OCI-LY7 (cell line): ENCODE measurements around the gene KLHL1. TPM values are rescaled to one million over a fixed set of nuclear protein-coding genes. Genes with fewer than 3 reads are reported as not detected.

ENCODE experiments used
- BruUV-seq: library from RNA; stranded (reverse); fragments of 400-500 nt; replicated peaks from 2 replicates; lab custom pipeline; 2021; lab: Mats Ljungman, UMichigan
- CTCF ChIA-PET: fragments of 300-600 bp; sonication (Branson Sonifier 250); formaldehyde crosslinking; loops from one replicate; lab custom pipeline; 2022; ENCODE audit warnings: antibody characterized with exemption; ENCODE audit not compliant: unreplicated experiment; lab: Charles Lee
- POLR2A ChIA-PET: fragments of 300-600 bp; sonication (Branson Sonifier 250); formaldehyde crosslinking; loops from one replicate; lab custom pipeline; 2022; ENCODE audit warnings: antibody characterized with exemption; lab: Charles Lee
- DNase-seq: peaks from one replicate; pipeline ENCODE4 v3.0.0-alpha.2; 2015; ENCODE audit warnings: low spot score
- H2AFZ ChIP-seq: fragments of 200-600 bp; sonication (generic), shearing (Covaris generic); 2 replicates; pipeline ENCODE4 v1.6.1; 2014; ENCODE audit warnings: mild to moderate bottlenecking, antibody characterized with exemption, low read length, moderate library complexity
- H3K27ac ChIP-seq: fragments of 200-600 bp; sonication (generic); 2 replicates; pipeline ENCODE4 v1.5.1; 2014; ENCODE audit warnings: mixed run types, low read depth, mild to moderate bottlenecking, moderate library complexity, low read length, inconsistent platforms; ENCODE audit not compliant: poor library complexity, severe bottlenecking
- H3K36me3 ChIP-seq: fragments of 200-600 bp; sonication (generic); 2 replicates; pipeline ENCODE4 v1.6.1; 2014; ENCODE audit warnings: mild to moderate bottlenecking, antibody characterized with exemption, low read length, moderate library complexity, mixed read lengths; ENCODE audit not compliant: insufficient read depth
- H3K4me1 ChIP-seq: fragments of 200-600 bp; sonication (generic); 2 replicates; pipeline ENCODE4 v1.5.1; 2014; ENCODE audit warnings: mild to moderate bottlenecking, low read length; ENCODE audit not compliant: insufficient read depth, poor library complexity, severe bottlenecking
- H3K4me2 ChIP-seq: fragments of 200-600 bp; sonication (generic); 2 replicates; pipeline ENCODE4 v1.6.1; 2014; ENCODE audit warnings: mild to moderate bottlenecking, low read length
- H3K4me3 ChIP-seq: fragments of 200-600 bp; sonication (generic); 2 replicates; pipeline ENCODE4 v1.5.1; 2014; ENCODE audit warnings: mild to moderate bottlenecking, low read depth, low read length; ENCODE audit not compliant: poor library complexity, severe bottlenecking
- H3K79me2 ChIP-seq: fragments of 200-600 bp; sonication (generic); 2 replicates; pipeline ENCODE4 v1.6.1; 2016; ENCODE audit warnings: low read depth, mild to moderate bottlenecking, low read length, moderate library complexity, mixed read lengths; ENCODE audit not compliant: insufficient read depth
- H3K9me2 ChIP-seq: fragments of 200-600 bp; sonication (generic); 2 replicates; pipeline ENCODE4 v1.6.1; 2016; ENCODE audit warnings: mild to moderate bottlenecking, low read length, mixed read lengths; ENCODE audit not compliant: insufficient read depth
- H3K9me3 ChIP-seq: fragments of 200-600 bp; sonication (generic); 2 replicates; pipeline ENCODE4 v1.6.1; 2014; ENCODE audit warnings: mild to moderate bottlenecking, mixed run types, low read length, mixed read lengths
- H4K20me1 ChIP-seq: fragments of 200-600 bp; sonication (generic); 2 replicates; pipeline ENCODE4 v1.6.1; 2014; ENCODE audit warnings: mild to moderate bottlenecking, antibody characterized with exemption, low read length, moderate library complexity, mixed read lengths; ENCODE audit not compliant: insufficient read depth
- CTCF ChIP-seq: fragments of 200-600 bp; sonication (generic); conservative IDR thresholded peaks from 2 replicates; pipeline ENCODE4 v1.5.1; 2014; ENCODE audit warnings: mild to moderate bottlenecking, antibody characterized with exemption, low read length, moderate library complexity, mixed read lengths
- EZH2phosphoT487 ChIP-seq: fragments of 200-600 bp; sonication (generic); IDR thresholded peaks from 2 replicates; pipeline ENCODE4 v1.6.1; 2018; ENCODE audit warnings: low read depth, borderline replicate concordance, mild to moderate bottlenecking, mixed run types, antibody characterized with exemption, low read length, moderate library complexity, mixed read lengths
- intact Hi-C: fragments of 100-400 bp; cut with micrococcal nuclease; formaldehyde crosslinking; loops from one replicate; pipeline ENCODE4 v1.10.0; 2022; ENCODE audit not compliant: unreplicated experiment
- total RNA-seq, 2 experiments: library from RNA; depleted of rRNA in 1 of 2; stranded (reverse); fragments of >200 nt in 1 of 2; shearing (Covaris generic) in 1 of 2; gene quantifications; 2 replicates each; pipeline ENCODE4 v1.2.3, GENCODE V29; 2014 to 2022

KLHL1 gene
- total RNA-seq, 2 experiments from 2014 or later: not detected

GRCh38 chr13:70042193-70042592, 66.1 kb downstream of the KLHL1 start:
- no TSS peak for BruUV-seq
- no peak overlapping the region for H3K27ac ChIP-seq
- no peak overlapping the region for H2AFZ ChIP-seq
- TF ChIP-seq EZH2phosphoT487 (no peak), CTCF (no peak)
- no peak for DNase-seq
- no peaks in the 10 kb centered on the region for H4K20me1 ChIP-seq
- H3K4me1 ChIP-seq: no peaks in the 10 kb centered on the region
- CTCF ChIA-PET: no interaction called here
- no peaks in the 10 kb centered on the region for H3K9me2 ChIP-seq
- intact Hi-C loops: no loop called here
- no peaks in the 10 kb centered on the region for H3K79me2 ChIP-seq
- H3K4me3 ChIP-seq: no peak overlapping the region
- no peaks in the 10 kb centered on the region for H3K36me3 ChIP-seq
- H3K4me2 ChIP-seq: no peak overlapping the region
- H3K9me3 ChIP-seq: no peaks in the 10 kb centered on the region
- POLR2A ChIA-PET: interaction anchor here (1.4 kb wide), 1 partner anchor 14 kb away, joined by 9 read pairs; no protein-coding TSS in a partner anchor

DNA sequence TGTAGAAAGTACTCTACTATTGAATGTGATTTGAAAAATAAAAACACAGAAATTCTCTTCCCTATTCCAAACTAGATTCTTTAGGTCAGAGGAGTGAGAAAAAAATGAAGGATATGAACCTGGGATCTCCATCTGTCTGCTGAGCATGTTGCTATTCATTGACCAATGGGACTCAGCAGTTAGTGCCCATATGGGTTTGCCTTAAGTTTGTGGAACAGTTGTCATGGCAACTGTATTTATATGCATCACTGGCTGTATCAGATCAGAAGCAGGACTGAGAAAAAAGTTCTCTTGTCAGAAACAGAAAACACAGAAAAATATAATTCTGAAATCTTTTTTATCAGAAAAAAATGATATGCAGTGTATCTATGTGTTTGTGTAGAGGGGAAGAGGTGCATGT, 74.0 kb downstream of the KLHL1 start:
- Histone ChIP-seq H3K4me2 (no peak overlapping the region), H3K36me3 (no peaks in the 10 kb centered on the region), H3K27ac (no peak overlapping the region), H3K79me2 (no peaks in the 10 kb centered on the region), H4K20me1 (no peaks in the 10 kb centered on the region), H3K4me3 (no peak overlapping the region), H3K4me1 (no peaks in the 10 kb centered on the region), H3K9me2 (no peaks in the 10 kb centered on the region), H2AFZ (no peak overlapping the region), H3K9me3 (no peaks in the 10 kb centered on the region)
- ChIA-PET CTCF (no interaction called here), POLR2A (no interaction called here)
- BruUV-seq: no TSS peak
- TF ChIP-seq CTCF (no peak), EZH2phosphoT487 (no peak)
- intact Hi-C loops: no loop called here
- DNase-seq: no peak

GRCh38 chr13:70027551-70027950, 80.7 kb downstream of the KLHL1 start:
- H2AFZ ChIP-seq: no peak overlapping the region
- no peaks in the 10 kb centered on the region for H3K36me3 ChIP-seq
- no peaks in the 10 kb centered on the region for H3K79me2 ChIP-seq
- H3K4me1 ChIP-seq: no peaks in the 10 kb centered on the region
- no peaks in the 10 kb centered on the region for H3K9me3 ChIP-seq
- POLR2A ChIA-PET: interaction anchor here (0.6 kb wide), 2 partner anchors 16 to 324 kb away, joined by 3 to 4 read pairs; no protein-coding TSS in a partner anchor
- intact Hi-C loops: no loop called here
- H3K27ac ChIP-seq: no peak overlapping the region
- CTCF ChIA-PET: no interaction called here
- no peaks in the 10 kb centered on the region for H3K9me2 ChIP-seq
- TF ChIP-seq CTCF (no peak), EZH2phosphoT487 (no peak)
- BruUV-seq: no TSS peak
- DNase-seq: no peak
- no peak overlapping the region for H3K4me2 ChIP-seq
- no peak overlapping the region for H3K4me3 ChIP-seq
- H4K20me1 ChIP-seq: no peaks in the 10 kb centered on the region
